GM18519 (cell line): ENCODE results near the gene RPUSD2.

Experiments
- ATAC-seq: cut with Tn5 transposase; IDR thresholded peaks from one replicate; pipeline ENCODE4 v1.9.1; 2021; ENCODE audit warnings: mild to moderate bottlenecking, moderate library complexity; ENCODE audit not compliant: unreplicated experiment, low FRiP score

The RPUSD2 gene, protein sequence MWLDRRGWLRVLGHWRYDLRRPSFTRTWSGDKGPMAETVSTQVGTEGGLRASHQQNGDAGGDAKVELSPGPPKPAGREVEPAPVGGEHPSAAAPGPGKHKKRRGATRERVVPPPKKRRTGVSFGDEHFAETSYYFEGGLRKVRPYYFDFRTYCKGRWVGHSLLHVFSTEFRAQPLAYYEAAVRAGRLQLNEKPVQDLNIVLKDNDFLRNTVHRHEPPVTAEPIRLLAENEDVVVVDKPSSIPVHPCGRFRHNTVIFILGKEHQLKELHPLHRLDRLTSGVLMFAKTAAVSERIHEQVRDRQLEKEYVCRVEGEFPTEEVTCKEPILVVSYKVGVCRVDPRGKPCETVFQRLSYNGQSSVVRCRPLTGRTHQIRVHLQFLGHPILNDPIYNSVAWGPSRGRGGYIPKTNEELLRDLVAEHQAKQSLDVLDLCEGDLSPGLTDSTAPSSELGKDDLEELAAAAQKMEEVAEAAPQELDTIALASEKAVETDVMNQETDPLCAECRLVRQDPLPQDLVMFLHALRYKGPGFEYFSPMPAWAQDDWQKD

DNA sequence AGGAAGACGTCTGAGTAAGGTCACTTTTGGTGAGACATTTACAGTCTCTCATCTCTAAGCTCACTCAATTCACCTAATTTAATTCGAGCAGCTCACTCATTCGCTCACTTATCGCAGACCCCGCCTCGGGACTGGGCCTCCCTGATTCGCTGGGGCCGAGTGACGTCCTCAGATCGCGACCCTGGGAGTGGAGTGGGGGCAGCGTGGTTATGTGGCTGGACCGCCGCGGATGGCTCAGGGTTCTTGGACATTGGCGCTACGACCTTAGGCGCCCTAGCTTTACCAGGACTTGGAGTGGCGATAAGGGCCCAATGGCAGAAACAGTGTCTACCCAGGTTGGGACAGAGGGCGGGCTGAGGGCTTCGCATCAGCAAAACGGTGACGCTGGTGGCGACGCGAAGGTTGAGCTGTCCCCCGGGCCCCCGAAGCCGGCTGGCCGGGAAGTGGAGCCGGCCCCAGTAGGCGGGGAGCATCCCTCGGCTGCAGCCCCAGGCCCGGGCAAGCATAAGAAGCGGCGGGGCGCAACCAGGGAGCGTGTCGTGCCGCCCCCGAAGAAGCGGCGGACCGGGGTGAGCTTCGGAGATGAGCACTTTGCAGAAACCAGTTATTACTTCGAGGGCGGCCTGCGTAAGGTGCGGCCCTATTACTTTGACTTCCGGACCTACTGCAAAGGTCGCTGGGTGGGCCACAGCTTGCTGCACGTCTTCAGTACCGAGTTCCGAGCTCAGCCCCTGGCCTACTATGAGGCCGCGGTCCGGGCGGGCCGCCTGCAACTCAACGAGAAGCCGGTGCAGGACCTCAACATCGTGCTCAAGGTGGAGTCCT is at the start of gene RPUSD2:
RPUSD2 (plus strand) TSS at position 171 of the 825 bp plus-strand sequence; CDS start at position 210, 39 bp downstream.
- no peak for ATAC-seq

DNA sequence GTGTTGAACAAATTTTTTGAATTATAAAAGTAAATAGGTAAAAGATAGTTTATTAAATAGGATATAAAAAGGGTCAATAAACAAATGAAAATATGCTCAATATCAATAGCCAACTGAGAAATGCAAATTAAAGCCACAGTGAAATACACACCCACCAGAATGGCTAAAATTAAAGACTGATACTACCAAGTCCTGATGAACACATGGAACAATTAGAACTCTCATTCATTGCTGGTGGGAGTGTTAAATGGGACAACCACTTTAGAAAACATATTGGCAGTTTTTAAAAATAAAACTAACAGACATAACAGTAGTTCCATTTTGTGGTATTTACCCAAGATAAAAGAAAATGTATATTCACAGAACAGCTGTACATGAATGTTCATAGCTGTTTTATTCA is 45.5 kb upstream of the RPUSD2 start:
- no peak for ATAC-seq

DNA sequence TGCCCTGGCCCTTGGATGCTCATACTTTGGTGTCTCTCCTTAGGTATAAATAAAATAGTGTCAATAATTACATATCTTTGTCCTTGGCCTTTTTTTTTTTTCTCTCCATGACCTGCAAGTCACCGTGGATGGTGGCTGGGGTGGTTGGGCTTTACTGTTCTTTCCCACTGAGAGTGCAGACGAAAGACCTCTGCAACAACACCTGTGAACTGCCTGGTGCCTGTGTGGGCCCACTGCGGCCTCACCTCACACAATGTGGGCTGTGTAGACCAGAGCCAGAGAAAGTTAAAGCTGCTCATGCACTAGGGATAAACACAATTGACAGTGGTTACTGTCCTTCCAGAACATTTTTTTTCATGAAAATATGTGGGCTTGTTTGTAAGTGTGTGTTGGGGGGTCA is 43.2 kb upstream of the RPUSD2 start:
- no peak for ATAC-seq

DNA sequence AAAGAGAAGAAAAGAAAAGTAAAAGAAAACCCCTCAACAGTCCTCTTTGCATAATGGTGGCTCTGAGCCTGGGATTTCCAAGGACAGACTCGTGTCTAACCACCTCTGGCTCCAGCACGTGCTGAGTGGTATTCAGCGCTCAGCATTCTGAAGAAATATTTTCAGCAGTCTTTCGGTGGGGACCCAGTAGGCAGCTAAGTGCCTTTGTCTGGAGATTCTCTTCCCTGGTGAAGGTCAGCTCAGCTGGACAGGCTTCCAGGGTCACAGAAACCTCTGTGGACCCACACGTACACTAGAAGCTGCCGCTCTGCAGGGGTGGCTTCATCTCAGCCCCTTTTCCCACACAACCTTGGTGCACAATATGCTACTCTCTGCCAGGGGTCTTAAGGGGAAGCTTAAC is 40.3 kb upstream of the RPUSD2 start:
- no peak for ATAC-seq

DNA sequence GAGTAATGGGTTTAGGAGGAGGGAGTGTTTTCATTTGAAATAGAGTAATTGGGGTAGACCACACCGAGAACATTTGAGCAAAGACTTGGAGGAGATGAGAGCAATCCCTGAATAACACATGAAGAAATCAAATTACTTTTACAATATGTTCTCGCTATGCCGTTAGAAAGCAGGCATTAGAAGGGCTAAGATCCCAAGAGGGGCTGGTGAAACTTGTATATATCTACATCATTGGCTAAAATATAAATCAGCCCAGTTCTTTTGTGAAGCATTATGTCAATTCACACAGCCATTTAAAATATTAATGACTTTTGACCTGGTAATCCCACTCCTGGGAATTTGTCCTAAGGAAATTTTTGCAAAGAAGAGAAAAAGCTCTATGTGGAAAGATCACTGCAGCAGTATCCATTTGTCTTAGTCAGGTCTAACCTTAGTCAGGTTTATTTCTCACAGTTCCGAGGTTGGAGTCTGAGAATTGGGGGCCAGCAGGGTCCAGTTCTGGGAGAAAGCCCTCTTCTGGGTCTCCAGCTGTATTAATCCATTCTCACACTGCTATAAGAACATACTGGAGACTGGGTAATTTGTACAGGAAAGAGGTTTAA is 35.2 kb upstream of the RPUSD2 start:
- ATAC-seq, result no peak

DNA sequence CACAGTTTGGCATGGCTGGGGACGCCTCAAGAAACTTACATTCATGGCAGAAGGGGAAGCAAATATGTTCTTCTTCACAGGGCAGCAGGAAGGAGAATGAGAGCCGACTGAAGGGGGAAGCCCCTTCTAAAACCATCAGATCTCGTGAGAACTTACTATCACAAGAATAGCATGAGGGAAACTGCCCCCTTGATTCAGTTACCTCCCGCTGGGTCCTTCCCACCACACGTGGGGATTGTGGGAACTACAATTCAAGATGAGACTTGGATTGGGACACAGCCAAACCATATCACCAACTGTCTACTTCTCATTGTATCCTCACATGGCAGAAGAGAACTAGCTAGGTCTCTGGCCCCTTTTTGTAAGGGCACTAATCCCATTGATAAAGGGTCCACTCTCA is 34.7 kb upstream of the RPUSD2 start:
- no peak for ATAC-seq

DNA sequence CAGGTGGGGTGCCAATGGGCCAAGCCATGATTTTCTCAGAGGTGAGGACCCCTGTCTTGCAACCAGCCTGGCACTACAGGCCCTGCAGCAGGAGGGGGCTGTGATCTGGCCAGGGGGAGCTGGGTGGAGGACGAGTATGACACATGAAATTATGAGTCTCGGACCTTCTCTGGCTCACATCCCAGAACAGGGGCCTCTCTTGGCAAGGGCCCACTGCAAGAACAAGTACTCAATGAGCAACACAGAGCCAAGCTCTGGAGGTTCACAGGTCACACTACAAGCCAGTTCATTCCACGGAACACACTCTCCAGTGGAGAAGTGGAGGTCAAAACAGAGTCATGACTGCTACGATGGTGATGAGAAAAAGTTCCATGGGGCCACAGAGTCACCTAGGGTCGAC is 32.6 kb upstream of the RPUSD2 start:
- ATAC-seq, result no peak

DNA sequence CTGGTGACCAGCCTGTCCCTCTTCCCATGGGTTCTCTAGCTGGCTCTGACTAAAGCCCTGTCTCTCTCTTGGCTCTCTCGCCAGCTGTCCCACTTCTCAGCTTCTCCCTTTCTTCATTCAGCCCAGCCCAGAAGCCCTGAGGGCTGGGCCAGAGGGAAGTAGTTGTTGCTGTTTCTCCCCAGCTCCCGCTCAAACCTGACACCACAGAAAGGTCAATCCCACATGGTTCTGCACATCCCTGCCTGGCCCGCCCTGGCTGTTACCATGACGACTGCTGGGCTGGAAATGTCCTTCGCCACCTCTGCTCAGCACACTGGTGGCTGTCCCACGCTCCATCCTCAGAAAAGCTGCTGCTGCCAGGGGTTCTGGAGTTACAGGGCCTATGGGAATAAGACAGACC is 30.1 kb upstream of the RPUSD2 start:
- no peak for ATAC-seq

DNA sequence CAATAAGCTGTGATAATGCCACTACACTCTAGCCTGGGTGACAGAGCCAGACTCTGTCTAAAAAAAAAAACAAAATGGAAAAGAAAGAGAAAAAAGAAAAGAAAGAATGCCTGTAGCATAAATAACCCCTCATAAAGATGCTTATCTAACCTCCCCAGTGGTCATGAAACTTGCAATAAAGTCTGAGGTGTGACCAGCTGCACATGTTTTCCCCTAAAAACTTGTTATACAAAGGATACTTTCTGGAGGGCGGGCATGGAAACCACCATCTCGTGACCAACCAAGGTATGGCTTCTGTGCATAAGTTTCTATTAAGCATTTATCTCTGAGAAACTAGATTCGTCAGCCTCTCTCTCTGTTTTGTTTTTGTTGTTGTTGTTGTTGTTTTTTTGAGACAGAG is 26.0 kb upstream of the RPUSD2 start:
- ATAC-seq, result no peak

DNA sequence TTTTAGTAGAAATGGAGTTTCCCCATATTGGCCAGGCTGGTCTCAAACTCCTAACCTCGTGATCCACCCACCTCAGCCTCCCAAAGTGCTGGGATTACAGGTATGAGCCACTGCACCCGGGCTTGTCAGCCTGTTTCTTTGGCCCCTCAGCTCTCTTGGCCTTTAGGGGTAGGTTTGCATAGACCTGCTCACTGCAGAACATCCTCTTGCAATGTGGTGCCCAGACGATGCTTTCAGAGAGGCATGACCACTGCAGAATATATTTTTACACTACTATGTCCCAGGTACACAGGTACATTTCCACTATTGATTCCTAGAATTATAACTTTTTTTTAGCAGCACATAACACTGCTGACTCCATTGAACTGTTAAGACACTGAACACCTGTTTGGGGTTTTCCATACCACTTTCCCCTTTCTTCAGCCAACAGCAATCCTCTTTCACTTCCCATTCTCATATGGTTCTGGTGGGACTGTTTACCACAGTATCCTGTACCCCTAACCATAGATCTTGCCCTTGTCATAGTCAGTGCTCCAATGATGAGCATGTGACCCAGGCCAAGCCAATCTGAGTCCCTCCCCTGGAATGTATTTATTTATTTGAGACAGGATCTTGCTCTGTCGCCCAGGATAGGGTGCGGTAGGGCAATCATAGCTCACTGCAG is 25.3 kb upstream of the RPUSD2 start:
- peak; percentile 62 for ATAC-seq

DNA sequence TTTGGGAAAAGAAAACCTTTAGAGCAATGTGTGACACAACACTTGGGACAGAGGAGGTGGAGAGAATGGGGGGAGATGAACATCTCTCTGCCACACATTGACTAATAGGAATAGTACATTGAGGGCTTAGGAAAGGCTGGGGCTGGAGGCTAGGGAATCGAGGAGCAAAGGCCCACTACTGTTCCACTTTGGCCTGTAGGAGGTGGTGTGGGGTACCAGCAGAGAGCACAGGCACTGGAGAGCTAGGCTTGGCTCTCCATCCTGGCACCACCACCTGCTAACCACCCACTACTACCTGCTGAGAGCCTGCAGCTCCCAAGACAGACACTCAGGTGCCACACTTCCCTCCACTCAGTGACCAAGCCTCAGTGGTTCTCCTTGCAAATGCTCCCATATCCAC is 23.6 kb upstream of the RPUSD2 start:
- no peak for ATAC-seq

DNA sequence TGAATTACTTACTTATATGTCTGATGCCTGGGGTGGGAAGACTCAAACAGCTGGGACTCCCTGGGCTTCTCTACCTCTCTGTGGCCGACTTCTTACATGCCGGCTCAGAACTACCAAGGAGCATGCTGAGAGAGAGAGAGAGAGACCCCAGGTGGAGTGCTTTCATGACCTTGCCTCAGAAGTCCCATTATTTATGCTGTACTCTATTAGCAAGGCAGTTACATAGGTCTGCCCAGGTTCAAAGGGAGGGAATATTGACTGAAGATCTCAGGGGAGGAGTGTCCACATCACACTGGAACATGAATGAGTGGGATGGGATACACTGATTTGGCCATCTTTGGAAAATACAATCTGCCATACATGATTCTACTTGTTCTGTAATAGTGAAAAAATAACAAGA is 20.5 kb upstream of the RPUSD2 start:
- ATAC-seq, result no peak

DNA sequence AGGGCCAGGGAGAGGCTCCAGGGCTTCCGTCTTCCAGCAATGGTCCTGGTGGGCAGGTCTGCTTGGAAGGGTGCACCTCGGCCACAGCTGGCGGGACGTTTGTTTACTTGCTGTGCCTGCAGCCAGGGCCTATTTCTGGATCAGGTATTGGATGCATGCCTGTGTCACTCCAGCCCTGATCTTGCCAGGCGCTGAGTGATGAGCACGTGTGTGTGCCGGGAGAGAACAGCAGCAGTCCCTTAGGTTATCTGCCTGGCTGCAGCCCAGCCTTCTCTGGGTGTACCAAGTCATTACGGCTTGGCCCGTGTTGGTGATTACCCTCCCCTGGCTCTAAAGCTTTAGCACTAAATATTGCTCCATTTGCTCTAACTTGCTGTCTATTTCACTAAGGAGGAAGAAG is 19.2 kb upstream of the RPUSD2 start:
- no peak for ATAC-seq

DNA sequence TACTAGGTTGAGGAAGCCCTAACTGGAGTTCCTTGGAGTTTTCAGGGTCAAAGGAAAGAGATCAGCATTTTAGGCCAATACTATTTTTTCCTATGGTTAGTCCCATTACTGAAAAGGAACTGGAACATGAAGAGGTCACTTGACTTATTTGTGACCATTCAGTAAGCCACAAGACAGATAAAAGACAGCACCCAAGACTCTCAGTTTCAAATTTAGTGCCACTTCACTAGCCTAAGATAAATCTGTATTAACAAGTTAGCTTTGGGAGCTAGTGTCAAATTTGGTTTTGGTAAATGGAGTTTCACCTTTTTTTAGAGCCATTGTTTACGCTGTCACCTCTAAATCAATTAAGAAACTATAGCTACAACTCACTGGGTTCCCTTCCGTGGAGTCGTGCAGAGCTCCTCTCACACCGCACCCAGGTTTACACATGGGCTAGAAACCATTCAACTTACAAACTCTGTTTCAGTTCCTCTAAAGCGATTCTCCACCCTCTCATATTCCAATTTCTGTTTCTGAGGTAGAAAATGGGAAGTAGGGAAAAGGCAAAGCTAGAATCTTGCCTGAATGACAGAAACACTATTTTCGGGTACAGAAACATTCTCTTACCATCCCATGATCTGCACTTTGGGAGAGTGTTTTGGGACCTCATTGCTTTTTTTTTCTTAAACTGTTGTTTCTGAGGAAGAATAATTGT is 18.6 kb upstream of the RPUSD2 start:
- no peak for ATAC-seq

DNA sequence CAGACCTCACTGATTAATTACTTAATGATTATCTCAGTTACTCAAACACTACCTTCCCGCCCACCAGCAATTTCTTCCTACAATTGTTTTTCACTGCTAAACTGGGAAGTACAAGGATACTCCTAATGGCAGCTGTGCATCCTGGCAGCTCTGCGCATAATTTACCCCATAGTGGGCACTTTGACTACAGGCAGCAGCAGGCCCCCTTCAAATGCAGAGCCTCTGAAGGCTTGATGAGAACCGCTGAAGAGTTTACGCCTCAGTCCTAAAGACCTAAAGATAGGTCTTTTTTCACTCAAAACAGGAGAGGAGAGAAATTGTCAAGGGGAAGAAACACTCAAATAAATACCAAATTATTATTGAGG is 15.0 kb upstream of the RPUSD2 start:
- no peak for ATAC-seq

DNA sequence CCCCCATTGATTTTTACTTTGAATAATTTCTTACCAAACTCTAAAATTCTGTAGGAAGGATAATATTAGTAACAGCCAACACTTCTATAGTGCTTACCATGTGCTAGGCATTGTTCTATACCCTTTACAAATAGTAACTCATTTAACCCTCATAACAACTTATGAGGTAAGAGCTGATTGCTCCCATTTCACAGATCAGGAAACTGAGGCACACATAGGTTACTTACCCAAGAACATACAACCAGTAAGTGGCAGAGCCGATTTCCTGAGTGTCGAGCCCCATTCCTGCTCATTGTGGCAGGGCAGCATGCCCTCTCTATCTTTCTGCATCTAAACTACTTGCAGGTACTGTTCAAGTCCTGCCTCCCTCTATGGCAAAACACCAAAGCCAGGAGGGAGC is 13.2 kb upstream of the RPUSD2 start:
- no peak for ATAC-seq

DNA sequence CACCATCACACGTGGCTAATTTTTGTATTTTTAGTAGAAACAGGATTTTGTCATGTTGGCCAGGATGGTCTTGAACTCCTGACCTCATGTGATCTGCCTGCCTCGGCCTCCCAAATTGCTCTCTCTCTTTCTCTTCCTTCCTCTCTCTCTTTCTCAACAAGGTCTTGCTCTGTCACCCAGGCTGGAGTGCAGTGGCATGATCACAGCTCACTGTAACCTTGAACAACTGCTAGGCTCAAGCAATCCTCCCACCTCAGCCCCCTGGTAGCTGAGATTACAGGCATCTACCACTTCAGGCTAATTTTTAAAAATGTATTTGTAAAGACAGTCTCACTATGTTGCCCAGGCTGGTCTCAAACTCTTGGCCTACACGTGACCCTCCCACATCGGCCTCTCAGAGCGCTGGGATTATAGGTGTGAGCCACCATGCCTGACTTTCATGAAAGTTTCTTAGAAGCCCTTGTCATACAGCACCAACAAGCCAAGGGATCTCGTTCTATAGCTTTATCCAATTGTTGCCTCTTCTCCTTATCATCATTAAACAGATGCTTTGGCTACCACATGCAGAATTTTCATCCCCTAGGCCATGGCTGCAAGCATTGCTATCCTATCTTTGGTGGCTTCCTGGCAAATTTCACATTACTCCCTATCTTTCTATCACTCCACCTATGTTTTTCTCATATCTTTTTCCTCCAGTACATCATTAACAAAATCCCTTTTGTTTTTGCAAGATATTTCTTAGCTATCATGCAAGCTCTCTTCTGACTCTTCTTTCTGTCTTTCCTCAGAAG is 10.0 kb upstream of the RPUSD2 start:
- no peak for ATAC-seq

DNA sequence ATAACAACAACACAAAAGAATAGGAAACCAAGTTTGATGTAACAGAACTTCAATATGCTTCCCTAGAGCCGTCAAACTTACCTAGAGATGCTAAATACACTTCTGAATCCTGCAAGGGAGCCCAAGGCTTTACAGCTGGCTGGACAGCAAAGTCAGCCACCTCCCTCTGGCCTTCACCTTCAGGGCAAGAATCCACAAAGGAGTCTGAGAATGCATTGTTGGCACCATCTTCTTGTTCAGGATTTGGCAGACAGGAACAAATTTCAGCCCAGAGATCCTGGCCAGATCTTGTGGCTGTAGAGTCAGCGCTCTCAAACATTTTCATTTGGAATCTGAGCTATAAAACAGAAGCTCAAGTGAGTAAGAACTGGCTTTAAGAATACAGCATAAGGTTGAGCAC is 6.4 kb upstream of the RPUSD2 start:
- ATAC-seq, result no peak

DNA sequence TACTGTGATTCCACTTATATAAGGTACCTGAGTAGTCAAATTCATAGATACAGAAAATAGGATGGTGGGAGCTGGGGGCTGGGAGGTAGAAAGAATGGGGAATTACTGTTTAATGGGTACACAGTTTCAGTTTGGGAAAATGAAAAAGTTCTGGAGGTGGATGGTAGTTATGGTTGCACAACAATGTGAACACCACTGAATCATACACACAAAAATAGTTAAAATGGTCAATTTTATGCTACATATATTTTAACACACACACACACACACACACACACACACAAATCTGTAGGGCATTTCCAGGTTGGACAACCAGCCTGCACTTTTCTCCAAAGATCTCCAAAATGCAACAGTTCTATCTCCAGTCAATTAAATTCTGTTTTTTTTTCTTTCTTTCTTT is 5.7 kb upstream of the RPUSD2 start:
- no peak for ATAC-seq
